GM21717 (cell line): ENCODE data around the gene PGRMC2.
"Not testable (repeated sequence)": the region's sequence is repeated elsewhere in the genome, so short reads cannot be mapped to it uniquely, and the experiment has no call there.

Source experiments
- ATAC-seq: cut with Tn5 transposase; IDR thresholded peaks from one replicate; pipeline ENCODE4 v1.9.1; 2021; ENCODE audit warnings: mild to moderate bottlenecking, moderate library complexity; ENCODE audit not compliant: unreplicated experiment

PGRMC2 gene

GRCh38 chr4:128271551-128271950, 16.1 kb downstream of the PGRMC2 start:
- no peak for ATAC-seq

GRCh38 chr4:128268970-128269369, 18.6 kb downstream of the PGRMC2 start:
- ATAC-seq: no peak

GRCh38 chr4:128267745-128268144, 19.9 kb downstream of the PGRMC2 start:
- no peak for ATAC-seq

GRCh38 chr4:128267171-128267570, 20.4 kb downstream of the PGRMC2 start:
- not testable (repeated sequence) for ATAC-seq

- not testable (repeated sequence) for ATAC-seq
These were observed 22.1 kb downstream of the PGRMC2 start for GRCh38 chr4:128265550-128265949.

- not testable (repeated sequence) for ATAC-seq
These were observed 27.7 kb downstream of the PGRMC2 start for GRCh38 chr4:128259889-128260288.

DNA sequence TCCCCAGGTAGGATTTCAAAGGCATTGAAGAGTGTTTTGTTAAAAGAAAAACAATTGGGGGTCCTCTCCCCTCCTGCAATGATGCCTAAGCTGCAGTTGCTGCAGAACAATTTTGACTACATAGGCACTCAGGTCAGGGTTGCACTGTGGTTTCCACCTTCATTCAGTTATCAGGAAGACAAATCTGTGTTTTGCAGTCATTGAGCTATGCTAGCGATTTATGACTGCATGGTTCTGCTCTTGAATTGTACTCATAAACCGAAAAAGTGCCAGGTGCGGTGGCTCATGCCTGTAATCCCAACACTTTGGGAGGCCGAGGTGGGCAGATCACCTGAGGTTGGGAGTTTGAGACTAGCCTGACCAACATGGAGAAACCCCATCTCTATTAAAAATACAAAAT, 29.4 kb downstream of the PGRMC2 start:
- ATAC-seq: not testable (repeated sequence)

DNA sequence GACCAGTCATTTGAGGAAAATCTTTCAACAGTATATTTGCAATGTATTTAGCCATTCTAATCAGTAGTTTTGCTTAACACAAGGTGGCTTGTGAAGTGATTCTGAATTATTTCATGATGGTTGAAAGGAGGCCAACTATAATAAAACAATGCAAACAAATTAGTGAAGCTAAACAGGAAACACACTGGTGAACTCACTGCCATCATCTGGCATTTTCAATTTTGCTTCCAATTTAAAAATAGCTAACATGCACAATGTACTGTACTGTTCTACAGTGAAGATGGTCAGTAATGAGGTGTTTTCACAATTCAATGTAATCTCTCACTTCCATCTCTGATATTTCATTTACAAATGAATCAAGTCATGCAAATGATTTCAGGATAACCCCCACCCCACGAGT, 31.1 kb downstream of the PGRMC2 start:
- no peak for ATAC-seq

DNA sequence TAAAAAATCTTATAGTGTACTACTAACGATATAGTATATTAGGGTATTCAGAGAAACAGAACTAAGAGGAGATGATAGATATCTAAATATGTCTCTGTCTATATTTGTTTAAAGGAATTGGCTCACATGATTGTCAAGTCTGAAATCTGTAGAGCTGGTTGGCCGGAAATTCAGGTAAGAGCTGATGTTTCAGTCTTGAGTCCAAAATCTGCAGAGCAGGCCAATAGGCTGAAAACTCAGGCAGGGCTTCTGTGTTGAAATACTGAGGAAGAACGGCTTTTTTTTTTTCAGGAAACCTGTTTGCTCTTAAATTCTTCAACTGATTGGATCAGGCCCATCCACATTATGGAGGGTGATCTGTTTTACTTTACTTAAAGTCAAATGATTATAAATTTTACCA, 31.7 kb downstream of the PGRMC2 start:
- ATAC-seq: no peak

DNA sequence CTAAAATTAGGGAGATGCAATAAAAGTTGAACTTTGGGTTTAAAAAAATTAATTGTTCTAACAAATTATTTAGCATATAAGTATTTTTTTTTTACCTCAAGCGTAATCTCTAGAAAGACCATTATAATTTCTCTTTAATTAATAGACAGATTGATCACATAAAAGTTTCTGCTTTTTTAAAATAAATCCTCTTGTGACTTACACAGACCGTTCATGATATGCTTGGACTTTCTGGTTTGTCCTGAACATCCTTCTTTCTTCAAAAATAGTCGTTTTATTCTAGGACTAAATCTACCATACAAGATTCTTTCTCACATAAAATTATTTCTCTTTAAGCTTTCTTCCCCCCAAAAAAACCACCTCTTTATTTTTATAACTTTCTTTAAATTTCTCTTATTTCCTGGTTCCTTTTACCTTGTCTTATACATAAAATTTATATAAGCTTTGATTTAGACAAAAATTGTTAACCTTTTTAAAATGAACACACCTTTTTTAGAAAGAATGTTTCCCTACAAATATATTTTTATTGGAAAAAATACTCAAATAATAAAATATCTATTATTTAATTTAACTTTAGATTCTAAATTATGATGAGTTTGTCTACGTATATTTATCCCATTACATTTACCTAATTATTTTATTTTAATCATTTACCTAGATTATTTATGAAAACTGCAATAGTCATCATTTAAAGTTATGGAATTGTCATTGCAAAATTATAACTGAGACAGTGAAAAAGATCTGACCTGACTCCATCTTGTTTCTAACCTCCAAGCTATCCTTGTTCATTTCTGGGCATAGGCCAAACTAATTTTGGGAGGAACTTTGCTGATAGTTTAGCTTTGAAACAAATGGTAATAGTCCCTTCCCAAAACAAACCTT, 37.6 kb downstream of the PGRMC2 start:
- ATAC-seq: no peak

DNA sequence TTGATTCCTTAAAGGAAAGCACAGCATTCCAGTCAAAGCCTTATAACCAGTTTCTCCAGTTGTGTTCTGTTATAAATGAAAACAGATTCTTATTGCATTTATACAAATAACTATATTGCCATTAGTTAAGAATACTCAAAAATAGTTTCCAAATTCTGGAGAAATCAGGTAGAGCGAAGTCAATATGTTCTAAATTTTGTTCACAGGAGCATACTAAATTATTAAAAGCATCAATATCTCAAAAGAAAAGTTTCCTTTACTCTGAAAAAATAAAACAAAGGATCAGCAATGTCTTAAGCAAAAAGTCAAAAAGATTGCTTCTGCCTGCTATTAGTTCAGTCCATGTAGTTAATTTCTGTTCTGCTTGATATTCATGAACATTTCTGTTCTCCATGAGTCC, 39.7 kb downstream of the PGRMC2 start:
- no peak for ATAC-seq

DNA sequence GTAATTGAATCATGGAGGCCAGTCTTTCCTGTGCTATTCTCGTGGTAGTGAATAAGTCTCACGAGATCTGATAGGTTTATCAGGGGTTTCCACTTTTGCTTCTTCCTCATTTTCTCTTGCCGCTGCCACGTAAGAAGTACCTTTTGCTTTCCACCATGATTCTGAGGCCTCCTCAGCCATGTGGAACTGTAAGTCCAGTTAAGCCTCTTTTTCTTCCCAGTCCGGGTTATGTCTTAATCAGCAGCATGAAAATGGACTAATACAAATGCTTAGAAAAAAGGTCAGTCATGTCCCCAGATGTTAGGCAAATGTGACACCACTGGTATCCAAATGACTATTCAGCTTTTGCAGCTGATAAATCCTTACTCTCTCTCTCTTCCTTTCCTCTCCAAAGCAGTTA, 42.2 kb downstream of the PGRMC2 start:
- not testable (repeated sequence) for ATAC-seq

GRCh38 chr4:128244379-128244778, 43.2 kb downstream of the PGRMC2 start:
- ATAC-seq: no peak

DNA sequence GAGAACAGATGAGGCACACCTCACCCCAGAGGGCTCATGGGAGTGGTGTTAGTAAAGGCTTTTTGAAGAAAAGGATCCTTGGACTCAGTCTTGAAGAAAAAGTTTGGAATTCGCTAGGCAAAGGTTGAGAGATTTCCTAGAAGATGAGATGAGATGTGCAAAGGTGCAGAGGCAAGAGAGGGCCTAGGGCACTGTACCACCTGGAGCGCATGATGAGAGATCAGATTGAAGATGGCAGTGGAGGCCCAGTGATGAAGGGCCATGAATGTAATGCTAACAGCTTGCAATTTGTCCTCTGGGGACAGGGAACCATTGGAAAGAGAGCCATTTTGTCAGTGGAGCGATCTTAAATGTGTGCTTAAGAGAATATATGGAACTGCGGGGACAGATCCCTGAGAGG, 45.0 kb downstream of the PGRMC2 start:
- ATAC-seq: no peak

DNA sequence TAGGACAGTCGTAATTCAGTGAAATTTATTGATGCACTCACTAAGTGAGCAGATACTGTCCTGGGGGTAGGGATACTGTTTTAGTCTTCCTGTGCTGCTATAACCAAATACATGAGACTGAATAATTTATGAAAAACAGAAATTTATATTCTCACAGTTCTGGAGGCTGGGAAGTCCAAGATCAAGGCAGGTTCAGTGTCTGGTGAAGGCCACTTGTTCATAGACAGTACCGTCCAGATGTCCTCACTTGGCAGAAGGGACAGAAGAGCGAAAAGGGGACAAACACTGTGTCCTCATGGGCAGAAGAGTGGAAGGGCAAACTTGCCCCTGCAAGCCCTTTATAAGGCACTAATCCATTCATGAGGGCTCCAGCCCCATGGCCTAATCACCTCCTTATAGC, 45.6 kb downstream of the PGRMC2 start:
- ATAC-seq: no peak

GRCh38 chr4:128241425-128241913, 46.1 kb downstream of the PGRMC2 start:
- no peak for ATAC-seq

- no peak for ATAC-seq
These were observed 46.6 kb downstream of the PGRMC2 start for GRCh38 chr4:128241019-128241418.

DNA sequence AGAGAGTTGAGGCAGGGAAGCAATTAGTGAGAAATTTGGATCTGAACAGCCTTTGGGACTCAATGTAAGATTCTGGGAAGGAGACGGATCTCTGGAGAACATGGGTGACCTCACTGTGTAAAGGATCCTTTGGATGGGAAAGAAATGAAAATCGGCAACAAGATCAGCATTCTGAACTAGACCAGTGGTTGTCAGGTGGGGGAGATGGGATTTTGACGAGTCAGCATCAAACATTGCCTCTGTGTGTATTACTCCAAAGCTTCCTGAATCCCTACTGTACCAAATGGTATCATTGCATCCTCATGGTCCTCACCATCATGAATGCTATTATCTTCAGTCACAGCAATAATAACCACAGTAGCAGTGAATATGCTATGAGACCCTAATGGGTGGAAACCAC, 52.8 kb downstream of the PGRMC2 start:
- ATAC-seq: no peak

- ATAC-seq: no peak
These were observed 54.9 kb downstream of the PGRMC2 start for GRCh38 chr4:128232719-128233118.

GRCh38 chr4:128228845-128229795, 58.5 kb downstream of the PGRMC2 start:
- ATAC-seq: no peak

DNA sequence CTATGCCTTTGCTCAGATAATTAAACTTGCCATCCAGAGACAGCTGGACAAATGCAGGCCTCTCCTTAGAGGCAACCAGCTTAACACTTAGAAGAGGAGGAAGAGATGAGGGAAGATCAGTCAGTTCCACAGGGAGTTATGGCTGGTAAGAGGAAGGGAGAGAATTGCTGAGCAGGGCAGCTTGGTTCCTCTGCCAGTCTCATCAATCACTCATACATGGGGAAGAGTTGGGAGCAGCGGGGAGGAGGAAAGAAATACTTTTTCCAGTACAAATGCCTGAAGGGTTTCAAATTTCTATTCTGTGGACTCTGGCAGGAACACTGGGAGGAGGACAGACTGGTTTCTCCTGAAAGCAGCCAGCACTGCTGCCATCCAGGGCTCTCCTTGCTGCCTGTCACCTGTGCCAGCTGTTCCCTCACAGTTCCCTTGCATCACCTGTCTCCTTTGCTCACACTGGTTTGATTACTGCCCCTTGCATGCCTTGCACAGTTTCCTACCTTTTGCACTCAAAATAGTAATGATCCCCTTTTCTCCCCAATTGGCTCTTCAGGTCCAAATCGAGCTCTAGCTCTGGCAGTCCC, 59.5 kb downstream of the PGRMC2 start:
- ATAC-seq: no peak
